Endodermal cell (in vitro differentiated cells): ENCODE measurements around the gene RASGEF1B. TPM values are rescaled to one million over a fixed set of nuclear protein-coding genes. Genes with fewer than 3 reads are reported as not detected.

Experiments
- DNase-seq: peaks from one replicate; pipeline ENCODE4 v3.0.0-alpha.2; 2017
- H3K27ac ChIP-seq: 2 replicates; pipeline ENCODE4 v1.5.1; 2013; ENCODE audit warnings: mild to moderate bottlenecking, low read depth, low read length, moderate library complexity
- H3K27me3 ChIP-seq: 2 replicates; pipeline ENCODE4 v1.6.1; 2013; ENCODE audit warnings: mild to moderate bottlenecking, low read length, moderate library complexity; ENCODE audit not compliant: insufficient read depth, control insufficient read depth, poor library complexity, severe bottlenecking
- H3K36me3 ChIP-seq: 2 replicates; pipeline ENCODE4 v1.7.0; 2013; ENCODE audit warnings: mild to moderate bottlenecking, low read length, moderate library complexity; ENCODE audit not compliant: control insufficient read depth, insufficient read depth
- H3K4me1 ChIP-seq: one replicate; pipeline ENCODE4 v1.7.0; 2013; ENCODE audit warnings: low read length; ENCODE audit not compliant: control insufficient read depth, insufficient read depth
- H3K4me3 ChIP-seq: 2 replicates; pipeline ENCODE4 v1.5.1; 2013; ENCODE audit warnings: mild to moderate bottlenecking, low read length, moderate library complexity
- H3K9ac ChIP-seq: 2 replicates; pipeline ENCODE4 v1.6.1; 2013; ENCODE audit warnings: mild to moderate bottlenecking, low read length, moderate library complexity; ENCODE audit not compliant: poor library complexity, severe bottlenecking; ENCODE audit errors: extremely low read depth
- H3K9me3 ChIP-seq: 2 replicates; pipeline ENCODE4 v1.6.1; 2013; ENCODE audit warnings: mild to moderate bottlenecking, low read length, moderate library complexity; ENCODE audit not compliant: control insufficient read depth
- H3K27ac Mint-ChIP-seq: 2 replicates; pipeline ENCODE4 v1.8.0; 2020; ENCODE audit warnings: mixed read lengths
- H3K27me3 Mint-ChIP-seq: 2 replicates; pipeline ENCODE4 v1.8.0; 2021; ENCODE audit warnings: mild to moderate bottlenecking, mixed read lengths; ENCODE audit not compliant: insufficient read depth
- H3K36me3 Mint-ChIP-seq: 2 replicates; pipeline ENCODE4 v1.8.0; 2020; ENCODE audit warnings: low read depth, mixed read lengths
- H3K4me1 Mint-ChIP-seq: 2 replicates; pipeline ENCODE4 v1.8.0; 2020; ENCODE audit warnings: mixed read lengths
- H3K4me3 Mint-ChIP-seq: 2 replicates; pipeline ENCODE4 v1.8.0; 2020; ENCODE audit warnings: mild to moderate bottlenecking, moderate library complexity, mixed read lengths
- H3K9me3 Mint-ChIP-seq: 2 replicates; pipeline ENCODE4 v1.8.0; 2020; ENCODE audit warnings: mild to moderate bottlenecking, mixed read lengths
- CTCF ChIP-seq: fragments of 200-600 bp; sonication (generic); conservative IDR thresholded peaks from 2 replicates; pipeline ENCODE4 v1.5.0; 2021; ENCODE audit warnings: antibody characterized with exemption, mild to moderate bottlenecking
- WGBS, 2 experiments: methylation state at CpG; one replicate each; pipeline versions ENCODE4 v1.1.5 to v1.1.7; 2013; ENCODE audit warnings: missing lambda C conversion rate in 2 of 2, mixed read lengths in 1 of 2; ENCODE audit not compliant: insufficient coverage in 1 of 2, insufficient read length in 1 of 2; 5-methylcytosine and 5-hydroxymethylcytosine counted together
- total RNA-seq, 2 donors: library from RNA; stranded (reverse); fragmentation: NEBNext Ultra II Directional in 1 of 2; extraction: Animal tissue kit (Norgen Biotek cat#: 25700) in 1 of 2; gene quantifications; 2 replicates in 1 of 2; 3 replicates in 1 of 2; pipeline ENCODE4 v1.2.1, GENCODE V29; 2021

Gene RASGEF1B
- total RNA-seq, 2 donors from 2014 or later = 15.3 to 26.7 TPM

DNA sequence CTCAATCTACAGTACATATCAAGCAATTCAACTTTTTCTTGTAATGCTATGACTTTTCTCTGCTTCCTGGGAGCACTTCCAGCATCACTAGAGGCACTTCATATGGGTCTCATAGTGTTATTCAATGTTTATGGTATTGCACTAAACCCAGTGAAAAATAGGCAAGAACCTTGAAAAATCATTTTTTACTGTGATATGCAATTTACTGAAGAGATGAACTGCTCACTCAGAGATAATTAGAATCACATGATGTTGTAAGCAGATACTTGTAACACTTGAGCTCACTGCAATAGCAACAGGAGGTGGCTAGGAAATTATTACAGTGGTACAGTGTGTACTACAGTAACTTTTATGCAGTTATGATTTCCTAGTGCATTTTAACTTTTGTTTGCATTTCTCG is 93.3 kb downstream of the RASGEF1B start:
- no peak for TF ChIP-seq CTCF
- Histone ChIP-seq H3K9me3 (peaks cover 9% of the 10 kb centered on the region), H3K36me3 (no peaks in the 10 kb centered on the region), H3K27ac (no peak overlapping the region), H3K4me1 (peaks cover 2% of the 10 kb centered on the region), H3K27me3 (no peaks in the 10 kb centered on the region), H3K4me3 (no peak overlapping the region), H3K9ac (no peak overlapping the region)
- DNase-seq = no peak
- no peak overlapping the region for H3K27ac Mint-ChIP-seq
- 100% methylated on average over 1 of the region's 1 CpG; no CpG with 5 or more reads in 1 of the 2 experiments for WGBS, 2 experiments
- no peaks in the 10 kb centered on the region for H3K36me3 Mint-ChIP-seq
- no peak overlapping the region for H3K4me3 Mint-ChIP-seq
- peaks cover 25% of the 10 kb centered on the region for H3K4me1 Mint-ChIP-seq
- H3K27me3 Mint-ChIP-seq = no peaks in the 10 kb centered on the region
- no peaks in the 10 kb centered on the region for H3K9me3 Mint-ChIP-seq

DNA sequence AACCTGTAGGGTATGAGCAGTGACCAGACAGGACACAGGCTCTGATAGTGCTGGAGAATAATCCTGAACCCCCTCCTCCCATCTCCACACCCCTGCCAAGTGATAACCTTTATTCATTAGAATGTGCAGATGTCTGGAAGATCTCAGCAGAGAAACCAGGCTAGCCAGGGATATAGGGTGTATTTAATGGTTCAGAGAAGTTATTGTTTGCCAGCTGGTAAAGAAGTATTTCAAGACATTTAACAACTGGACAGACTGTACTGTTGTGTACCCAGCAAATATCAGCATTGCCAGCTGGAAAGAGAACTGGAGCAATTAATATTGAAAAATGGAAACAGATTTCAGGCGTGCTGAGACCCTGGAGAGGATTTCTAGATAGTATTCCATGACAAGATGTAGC is 94.5 kb downstream of the RASGEF1B start:
- Histone ChIP-seq H3K27me3 (no peaks in the 10 kb centered on the region), H3K4me1 (peaks cover 2% of the 10 kb centered on the region), H3K4me3 (peak overlapping the region; percentile 34), H3K27ac (no peak overlapping the region), H3K9me3 (no peaks in the 10 kb centered on the region), H3K9ac (peak overlapping the region; percentile 1), H3K36me3 (no peaks in the 10 kb centered on the region)
- Mint-ChIP-seq H3K4me3 (no peak overlapping the region), H3K27ac (no peak overlapping the region), H3K4me1 (peaks cover 22% of the 10 kb centered on the region), H3K9me3 (no peaks in the 10 kb centered on the region), H3K27me3 (peaks cover 3% of the 10 kb centered on the region), H3K36me3 (no peaks in the 10 kb centered on the region)
- no peak for DNase-seq
- WGBS, 2 experiments = 94% methylated on average over 1 of the region's 1 CpG; no CpG with 5 or more reads in 1 of the 2 experiments
- no peak for TF ChIP-seq CTCF

GRCh38 chr4:81376720-81377119 is 95.0 kb downstream of the RASGEF1B start:
- Histone ChIP-seq H3K9me3 (no peaks in the 10 kb centered on the region), H3K27me3 (no peaks in the 10 kb centered on the region), H3K4me3 (peak overlapping the region; percentile 34), H3K9ac (peak overlapping the region; percentile 1), H3K36me3 (no peaks in the 10 kb centered on the region), H3K4me1 (peaks cover 2% of the 10 kb centered on the region), H3K27ac (no peak overlapping the region)
- peaks cover 3% of the 10 kb centered on the region for H3K27me3 Mint-ChIP-seq
- no peak overlapping the region for H3K4me3 Mint-ChIP-seq
- no peaks in the 10 kb centered on the region for H3K9me3 Mint-ChIP-seq
- peaks cover 22% of the 10 kb centered on the region for H3K4me1 Mint-ChIP-seq
- H3K36me3 Mint-ChIP-seq = no peaks in the 10 kb centered on the region
- DNase-seq = no peak
- H3K27ac Mint-ChIP-seq = no peak overlapping the region
- TF ChIP-seq CTCF = no peak
- WGBS, 2 experiments = 94% methylated on average over 2 of the region's 2 CpGs
